RWPE1 (cell line): Measurements from ENCODE around the gene INSIG2.

ENCODE experiments used
- CTCF ChIA-PET: fragments of 350-600 bp; sonication (Branson Sonifier 250); formaldehyde crosslinking; extraction: SDS; loops from one replicate; lab custom pipeline; 2021; lab: Yijun Ruan, JAX
- POLR2A ChIA-PET: fragments of 400-600 bp; formaldehyde crosslinking; extraction: SDS; loops from one replicate; lab custom pipeline; 2020; ENCODE audit warnings: antibody characterized with exemption; ENCODE audit not compliant: low non-redundant PET; lab: Yijun Ruan, JAX
- DNase-seq: peaks from one replicate; pipeline ENCODE4 v3.0.0; 2012; ENCODE audit warnings: low spot score
- H3K27ac ChIP-seq: fragments of 450-650 bp; 2 replicates; pipeline ENCODE4 v1.5.1; 2017
- TF ChIP-seq, protein P1 (sequence below): fragments of 450-650 bp; conservative IDR thresholded peaks from 2 replicates; pipeline ENCODE4 v1.5.1; 2017; ENCODE audit warnings: low read depth, mild to moderate bottlenecking

The INSIG2 gene

DNA sequence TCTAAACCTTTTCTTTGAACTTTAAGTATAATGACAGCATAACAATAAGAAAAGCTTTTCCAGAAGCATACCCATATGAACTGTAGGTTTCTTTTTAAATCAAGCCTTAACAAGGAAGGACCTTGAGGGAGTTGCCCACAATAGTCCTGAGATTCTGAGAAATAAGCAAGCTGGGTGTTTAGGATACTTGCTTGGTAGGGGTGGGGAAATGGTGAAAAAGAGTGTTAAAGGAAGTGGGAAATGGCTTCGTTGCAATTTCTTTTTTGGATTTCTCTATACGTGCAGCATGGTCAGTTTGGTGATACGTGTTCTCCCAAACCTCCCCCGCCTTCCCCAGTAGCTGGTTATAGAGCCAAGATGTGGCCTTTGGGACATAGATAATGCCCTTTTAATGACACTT, 17.2 kb downstream of the INSIG2 start:
- ChIA-PET CTCF (no interaction called here), POLR2A (no interaction called here)
- TF ChIP-seq, protein P1, sequence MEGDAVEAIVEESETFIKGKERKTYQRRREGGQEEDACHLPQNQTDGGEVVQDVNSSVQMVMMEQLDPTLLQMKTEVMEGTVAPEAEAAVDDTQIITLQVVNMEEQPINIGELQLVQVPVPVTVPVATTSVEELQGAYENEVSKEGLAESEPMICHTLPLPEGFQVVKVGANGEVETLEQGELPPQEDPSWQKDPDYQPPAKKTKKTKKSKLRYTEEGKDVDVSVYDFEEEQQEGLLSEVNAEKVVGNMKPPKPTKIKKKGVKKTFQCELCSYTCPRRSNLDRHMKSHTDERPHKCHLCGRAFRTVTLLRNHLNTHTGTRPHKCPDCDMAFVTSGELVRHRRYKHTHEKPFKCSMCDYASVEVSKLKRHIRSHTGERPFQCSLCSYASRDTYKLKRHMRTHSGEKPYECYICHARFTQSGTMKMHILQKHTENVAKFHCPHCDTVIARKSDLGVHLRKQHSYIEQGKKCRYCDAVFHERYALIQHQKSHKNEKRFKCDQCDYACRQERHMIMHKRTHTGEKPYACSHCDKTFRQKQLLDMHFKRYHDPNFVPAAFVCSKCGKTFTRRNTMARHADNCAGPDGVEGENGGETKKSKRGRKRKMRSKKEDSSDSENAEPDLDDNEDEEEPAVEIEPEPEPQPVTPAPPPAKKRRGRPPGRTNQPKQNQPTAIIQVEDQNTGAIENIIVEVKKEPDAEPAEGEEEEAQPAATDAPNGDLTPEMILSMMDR, result no peak
- DNase-seq, result no peak
- no peak overlapping the region for H3K27ac ChIP-seq

DNA sequence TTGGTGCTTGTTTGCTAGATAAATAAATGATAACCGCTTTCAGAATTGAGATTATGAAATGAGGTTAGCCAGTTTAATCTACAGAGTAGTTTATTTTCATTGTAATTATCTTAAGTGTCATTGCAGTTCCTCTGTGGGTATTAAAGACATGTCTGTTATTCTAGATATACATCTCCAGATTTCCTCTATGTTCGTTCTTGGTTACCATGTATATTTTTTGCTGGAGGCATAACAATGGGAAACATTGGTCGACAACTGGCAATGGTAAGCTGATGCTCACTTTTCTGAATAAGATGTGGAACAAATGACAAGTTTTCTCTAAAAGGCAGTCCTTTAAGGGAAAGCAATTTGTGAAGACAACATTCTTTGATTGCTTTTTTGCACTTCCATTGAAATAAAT, 18.7 kb downstream of the INSIG2 start:
- no peak for DNase-seq
- ChIA-PET POLR2A (no interaction called here), CTCF (no interaction called here)
- no peak overlapping the region for H3K27ac ChIP-seq
- TF ChIP-seq, protein P1, result no peak

DNA sequence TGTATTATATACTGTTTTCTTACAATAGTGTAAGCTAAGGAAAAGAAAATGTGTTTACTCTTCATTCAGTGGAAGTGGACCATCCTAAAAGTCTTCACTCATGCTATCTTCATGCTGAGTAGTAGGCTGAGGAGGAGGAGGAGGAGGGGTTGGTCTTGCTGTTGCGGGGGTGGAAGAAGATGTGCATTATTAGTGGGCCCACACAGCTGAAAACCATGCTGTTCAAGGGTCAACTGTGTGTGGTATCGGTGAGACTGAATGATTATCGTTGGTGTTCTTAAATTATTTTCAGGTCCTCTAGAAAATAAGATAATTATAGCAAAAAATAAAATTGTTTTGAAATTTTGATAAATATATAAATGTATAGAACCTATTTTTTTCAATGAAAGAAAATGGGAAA, 22.0 kb downstream of the INSIG2 start:
- TF ChIP-seq, protein P1, result no peak
- ChIA-PET POLR2A (no interaction called here), CTCF (no interaction called here)
- DNase-seq, result no peak
- H3K27ac ChIP-seq, result no peak overlapping the region

DNA sequence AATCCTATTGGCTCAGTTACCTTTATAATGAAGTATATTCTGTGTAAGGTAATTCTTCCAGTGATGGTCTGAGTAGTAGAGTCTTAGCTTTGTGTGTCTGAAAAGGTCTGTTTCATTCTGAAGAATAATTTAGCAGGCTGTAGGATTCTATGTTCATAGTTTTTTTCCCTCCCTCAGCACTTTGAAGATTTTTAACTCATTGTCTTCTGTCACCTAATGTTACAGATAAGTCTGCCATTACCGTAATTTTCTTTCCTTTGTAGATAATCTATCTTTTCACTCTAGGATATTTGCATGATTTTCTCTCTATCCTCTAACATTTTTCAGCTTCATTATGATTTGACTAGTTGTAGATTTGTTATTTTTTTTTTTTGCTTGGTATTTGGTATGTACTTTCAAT, 22.7 kb downstream of the INSIG2 start:
- DNase-seq, result no peak
- TF ChIP-seq, protein P1, result no peak
- CTCF ChIA-PET, result no interaction called here
- POLR2A ChIA-PET, result no interaction called here
- no peak overlapping the region for H3K27ac ChIP-seq

DNA sequence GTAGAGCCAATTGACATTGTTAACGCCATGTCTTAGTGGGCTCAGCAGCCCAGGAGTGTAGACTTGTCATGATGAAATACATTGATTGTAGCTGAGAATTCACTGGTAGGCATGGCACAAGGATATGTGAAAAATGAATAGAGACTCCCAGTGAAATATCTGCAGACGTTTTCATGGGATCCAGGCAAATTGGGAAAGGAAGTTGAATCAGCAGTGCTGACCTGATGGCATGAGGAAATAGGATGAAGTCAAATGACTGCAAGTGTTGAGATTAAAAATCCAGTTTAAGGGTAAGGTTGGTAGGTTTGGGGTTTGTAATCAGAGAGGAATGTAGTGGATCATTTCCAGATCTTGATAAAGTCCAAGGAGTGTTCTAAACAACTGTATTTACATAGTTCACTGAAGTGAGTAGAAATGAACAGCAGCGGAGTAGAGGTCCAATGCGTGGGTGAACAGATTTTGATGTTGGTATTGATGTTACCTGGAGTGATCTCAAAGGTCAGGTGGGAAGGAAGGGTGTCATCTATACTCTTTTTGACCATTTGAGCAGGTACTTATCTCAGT, 24.6 kb downstream of the INSIG2 start:
- TF ChIP-seq, protein P1, result no peak
- CTCF ChIA-PET, result no interaction called here
- DNase-seq, result peak; percentile 68
- H3K27ac ChIP-seq, result peak overlapping the region; percentile 58
- POLR2A ChIA-PET, result no interaction called here

DNA sequence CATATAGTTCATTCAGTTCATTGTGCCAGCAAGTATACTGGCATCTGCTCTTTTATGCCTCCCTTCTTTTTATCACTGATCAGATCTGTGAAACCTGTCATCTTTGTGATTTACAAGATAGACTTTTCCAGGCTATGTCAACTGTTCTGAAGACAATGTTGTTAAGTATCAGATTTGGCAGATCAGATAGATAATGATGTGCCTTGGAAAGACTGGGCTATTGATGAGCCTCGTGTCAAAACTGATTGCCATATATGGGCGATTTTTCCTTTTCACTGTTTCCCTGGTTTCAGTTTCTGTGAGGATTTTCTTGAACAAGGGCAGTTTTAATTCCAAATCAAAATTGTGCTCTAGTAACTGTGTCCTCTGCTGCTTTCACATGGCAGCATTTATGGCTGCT, 26.6 kb downstream of the INSIG2 start:
- TF ChIP-seq, protein P1, result no peak
- CTCF ChIA-PET, result no interaction called here
- POLR2A ChIA-PET, result no interaction called here

More for the DNA sequence above, 26.6 kb downstream of the INSIG2 start:
- H3K27ac ChIP-seq, result no peak overlapping the region
- no peak for DNase-seq
